Stimulated activated CD4-positive, alpha-beta T cell treated with anti-CD3 and anti-CD28 coated beads, TNF-alpha, amount 100 ng/mL, for 48 hours (primary cell): ENCODE results near the gene CACNA2D2.

ENCODE experiments used
- DNase-seq, 3 donors: peaks; one replicate each; pipeline ENCODE4 v3.0.0-alpha.2; 2020; ENCODE audit warnings: low read depth in 3 of 3

The CACNA2D2 gene

GRCh38 chr3:50464569-50464968 is 38.9 kb downstream of the CACNA2D2 start:
- DNase-seq, result no peak

GRCh38 chr3:50459785-50460184 is 43.6 kb downstream of the CACNA2D2 start:
- DNase-seq, result no peak

- DNase-seq, result no peak
Measured at GRCh38 chr3:50457988-50458387, 45.4 kb downstream of the CACNA2D2 start.

GRCh38 chr3:50455161-50456018 is 48.0 kb downstream of the CACNA2D2 start:
- DNase-seq, result no peak

- DNase-seq, result no peak
Measured at GRCh38 chr3:50454481-50455070, 48.9 kb downstream of the CACNA2D2 start.

GRCh38 chr3:50453907-50454306 is 49.5 kb downstream of the CACNA2D2 start:
- no peak for DNase-seq

GRCh38 chr3:50450209-50450921 is 53.1 kb downstream of the CACNA2D2 start:
- peak; percentile 20 to 55 (median 46) for DNase-seq

- DNase-seq, result no peak
Measured at GRCh38 chr3:50448752-50449539, 54.5 kb downstream of the CACNA2D2 start.

GRCh38 chr3:50447290-50447840 is 56.1 kb downstream of the CACNA2D2 start:
- DNase-seq, result no peak

- no peak for DNase-seq
Measured at GRCh38 chr3:50445919-50446318, 57.5 kb downstream of the CACNA2D2 start.

GRCh38 chr3:50444782-50445181 is 58.7 kb downstream of the CACNA2D2 start:
- DNase-seq, result no peak

- no peak for DNase-seq
Measured at GRCh38 chr3:50444213-50444612, 59.2 kb downstream of the CACNA2D2 start.

- DNase-seq, result no peak
Measured at GRCh38 chr3:50442945-50443579, 60.4 kb downstream of the CACNA2D2 start.

GRCh38 chr3:50441424-50442217 is 61.8 kb downstream of the CACNA2D2 start:
- DNase-seq, result no peak

- DNase-seq, result peak; percentile 58 to 66 (median 65)
Measured at GRCh38 chr3:50436114-50436674, 67.2 kb downstream of the CACNA2D2 start.

- no peak for DNase-seq
Measured at GRCh38 chr3:50435371-50436113, 67.9 kb downstream of the CACNA2D2 start.

GRCh38 chr3:50433954-50434353 is 69.5 kb downstream of the CACNA2D2 start:
- DNase-seq, result no peak

GRCh38 chr3:50430950-50431435 is 72.4 kb downstream of the CACNA2D2 start:
- no peak for DNase-seq

- no peak for DNase-seq
Measured at GRCh38 chr3:50430191-50430590, 73.2 kb downstream of the CACNA2D2 start.
